GM21723 (cell line): ENCODE data around the gene HDAC9.
A peak's percentile ranks its signal among the peaks of the same experiment; 100 is the strongest.

Source experiments
- ATAC-seq: cut with Tn5 transposase; IDR thresholded peaks from one replicate; pipeline ENCODE4 v1.9.1; 2021; ENCODE audit warnings: mild to moderate bottlenecking, moderate library complexity; ENCODE audit not compliant: unreplicated experiment

Gene HDAC9

GRCh38 chr7:18653381-18654155 lies 158.0 kb downstream of the HDAC9 start:
- no peak for ATAC-seq

GRCh38 chr7:18654709-18655108 lies 159.2 kb downstream of the HDAC9 start:
- no peak for ATAC-seq

GRCh38 chr7:18655506-18655905 lies 160.0 kb downstream of the HDAC9 start:
- no peak for ATAC-seq

- ATAC-seq, result no peak
These were observed 160.4 kb downstream of the HDAC9 start for GRCh38 chr7:18655912-18656311.

GRCh38 chr7:18656362-18656761 lies 160.8 kb downstream of the HDAC9 start:
- no peak for ATAC-seq

- ATAC-seq, result no peak
These were observed 164.2 kb downstream of the HDAC9 start for GRCh38 chr7:18659746-18660145.

- no peak for ATAC-seq
These were observed 167.8 kb downstream of the HDAC9 start for GRCh38 chr7:18663321-18663720.

- ATAC-seq, result peak; percentile 99
These were observed 170.7 kb downstream of the HDAC9 start for GRCh38 chr7:18666107-18666728.

- no peak for ATAC-seq
These were observed 171.9 kb downstream of the HDAC9 start for GRCh38 chr7:18667466-18667865.

GRCh38 chr7:18671176-18671575 lies 175.6 kb downstream of the HDAC9 start:
- no peak for ATAC-seq

GRCh38 chr7:18675579-18675978 lies 180.0 kb downstream of the HDAC9 start:
- ATAC-seq, result no peak

- no peak for ATAC-seq
These were observed 183.7 kb downstream of the HDAC9 start for GRCh38 chr7:18679261-18679660.

- no peak for ATAC-seq
These were observed 185.0 kb downstream of the HDAC9 start for GRCh38 chr7:18680576-18680975.

GRCh38 chr7:18684916-18685315 lies 189.4 kb downstream of the HDAC9 start:
- ATAC-seq, result no peak

- ATAC-seq, result no peak
These were observed 190.4 kb downstream of the HDAC9 start for GRCh38 chr7:18685971-18686370.

GRCh38 chr7:18689551-18689950 lies 194.0 kb downstream of the HDAC9 start:
- no peak for ATAC-seq

GRCh38 chr7:18693406-18693805 lies 197.9 kb downstream of the HDAC9 start:
- no peak for ATAC-seq

- ATAC-seq, result no peak
These were observed 198.3 kb downstream of the HDAC9 start for GRCh38 chr7:18693816-18694215.

- ATAC-seq, result no peak
These were observed 198.9 kb downstream of the HDAC9 start for GRCh38 chr7:18694484-18694883.

- no peak for ATAC-seq
These were observed 199.4 kb downstream of the HDAC9 start for GRCh38 chr7:18694911-18695310.

GRCh38 chr7:18698258-18698734 lies 202.7 kb downstream of the HDAC9 start:
- no peak for ATAC-seq

- ATAC-seq, result no peak
These were observed 204.6 kb downstream of the HDAC9 start for GRCh38 chr7:18700147-18700546.
